Measurements from ENCODE around the gene BACH2.

Gene BACH2

GRCh38 chr6:90139272-90139817, 157.3 kb downstream of the BACH2 start:
- Histone ChIP-seq H3K9ac (ENCODE audit: low read length) (no peak overlapping the region), H4K20me1 (ENCODE audit: low read depth, low read length) (no peaks in the 10 kb centered on the region), H3K79me2 (ENCODE audit: insufficient read depth, low read length) (no peaks in the 10 kb centered on the region; the same call in 1 of the 2 replicates), H3K27ac (ENCODE audit: low read depth, low read length) (no peak overlapping the region), H3K4me2 (ENCODE audit: low read depth, low read length, poor library complexity, severe bottlenecking) (no peak overlapping the region), H3K27me3 (ENCODE audit: low read length) (no peaks in the 10 kb centered on the region), H3K9me3 (ENCODE audit: insufficient read depth, low read length) (no peaks in the 10 kb centered on the region), H3K9me2 (replicated peaks; ENCODE audit: insufficient read depth, low read length) (no peaks in the 10 kb centered on the region), H3F3A (ENCODE audit: insufficient read depth) (no peaks in the 10 kb centered on the region), H3K4me3 (ENCODE audit: insufficient read depth, low read length, poor library complexity, severe bottlenecking) (no peak overlapping the region), H2AFZ (ENCODE audit: low read depth, low read length, severe bottlenecking) (no peak overlapping the region), H3K36me3 (ENCODE audit: low read length) (no peaks in the 10 kb centered on the region)
- no peak for TF ChIP-seq EZH2phosphoT487 (conservative IDR thresholded peaks at IDR 0.05; ENCODE audit: low read length)
- TF ChIP-seq CTCF (IDR thresholded peaks at IDR 0.05; ENCODE audit: insufficient read depth, low read length, poor library complexity, severe bottlenecking): no peak

GRCh38 chr6:90136837-90137568, 159.6 kb downstream of the BACH2 start:
- Histone ChIP-seq H4K20me1 (ENCODE audit: low read depth, low read length) (no peaks in the 10 kb centered on the region), H3K4me2 (ENCODE audit: low read depth, low read length, poor library complexity, severe bottlenecking) (no peak overlapping the region), H3K4me3 (ENCODE audit: insufficient read depth, low read length, poor library complexity, severe bottlenecking) (no peak overlapping the region), H3K36me3 (ENCODE audit: low read length) (no peaks in the 10 kb centered on the region), H3K9ac (ENCODE audit: low read length) (no peak overlapping the region), H3K27ac (ENCODE audit: low read depth, low read length) (no peak overlapping the region), H3K9me2 (replicated peaks; ENCODE audit: insufficient read depth, low read length) (no peaks in the 10 kb centered on the region), H3F3A (ENCODE audit: insufficient read depth) (no peaks in the 10 kb centered on the region), H3K9me3 (ENCODE audit: insufficient read depth, low read length) (no peaks in the 10 kb centered on the region), H3K79me2 (ENCODE audit: insufficient read depth, low read length) (no peaks in the 10 kb centered on the region; the same call in 1 of the 2 replicates), H3K27me3 (ENCODE audit: low read length) (no peaks in the 10 kb centered on the region), H2AFZ (ENCODE audit: low read depth, low read length, severe bottlenecking) (no peak overlapping the region)
- TF ChIP-seq EZH2phosphoT487 (conservative IDR thresholded peaks at IDR 0.05; ENCODE audit: low read length) (no peak), CTCF (IDR thresholded peaks at IDR 0.05; ENCODE audit: insufficient read depth, low read length, poor library complexity, severe bottlenecking) (no peak)

- Histone ChIP-seq H3K79me2 (ENCODE audit: insufficient read depth, low read length) (no peaks in the 10 kb centered on the region; the same call in 1 of the 2 replicates), H3F3A (ENCODE audit: insufficient read depth) (no peaks in the 10 kb centered on the region), H3K4me2 (ENCODE audit: low read depth, low read length, poor library complexity, severe bottlenecking) (no peak overlapping the region), H3K9me3 (ENCODE audit: insufficient read depth, low read length) (no peaks in the 10 kb centered on the region), H3K36me3 (ENCODE audit: low read length) (no peaks in the 10 kb centered on the region), H3K4me3 (ENCODE audit: insufficient read depth, low read length, poor library complexity, severe bottlenecking) (no peak overlapping the region), H3K9ac (ENCODE audit: low read length) (no peak overlapping the region), H3K27ac (ENCODE audit: low read depth, low read length) (no peak overlapping the region), H3K27me3 (ENCODE audit: low read length) (no peaks in the 10 kb centered on the region), H3K9me2 (replicated peaks; ENCODE audit: insufficient read depth, low read length) (no peaks in the 10 kb centered on the region), H2AFZ (ENCODE audit: low read depth, low read length, severe bottlenecking) (no peak overlapping the region), H4K20me1 (ENCODE audit: low read depth, low read length) (no peaks in the 10 kb centered on the region)
- TF ChIP-seq EZH2phosphoT487 (conservative IDR thresholded peaks at IDR 0.05; ENCODE audit: low read length) (no peak), CTCF (IDR thresholded peaks at IDR 0.05; ENCODE audit: insufficient read depth, low read length, poor library complexity, severe bottlenecking) (no peak)
Observed at GRCh38 chr6:90136176-90136575, 160.5 kb downstream of the BACH2 start.
